T follicular helper cell (primary cell): ENCODE results near the gene NAA25.
"Not testable (repeated sequence)": the region's sequence is repeated elsewhere in the genome, so short reads cannot be mapped to it uniquely, and the experiment has no call there.

Experiments used
- DNase-seq: peaks from one replicate; pipeline ENCODE4 v3.0.0-alpha.2; 2020; ENCODE audit warnings: low read depth

The NAA25 gene

DNA sequence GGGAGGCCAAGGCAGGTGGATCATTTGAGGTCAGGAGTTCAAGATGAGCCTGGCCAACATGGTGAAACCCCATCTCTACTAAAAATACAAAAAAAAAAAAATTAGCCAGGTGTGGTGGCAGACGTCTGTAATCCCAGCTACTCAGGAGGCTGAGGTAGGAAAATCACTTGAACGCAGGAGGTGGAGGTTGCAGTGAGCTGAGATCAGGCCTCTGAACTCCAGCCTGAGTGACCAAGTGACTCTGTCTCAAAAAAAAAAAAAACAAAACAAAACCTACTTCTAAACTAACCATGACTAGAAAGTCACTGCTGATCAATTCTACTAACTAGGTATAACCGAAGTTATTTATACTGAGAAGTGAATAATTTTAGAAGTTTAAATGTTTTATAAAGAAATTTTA is 99.0 kb downstream of the NAA25 start:
- not testable (repeated sequence) for DNase-seq

DNA sequence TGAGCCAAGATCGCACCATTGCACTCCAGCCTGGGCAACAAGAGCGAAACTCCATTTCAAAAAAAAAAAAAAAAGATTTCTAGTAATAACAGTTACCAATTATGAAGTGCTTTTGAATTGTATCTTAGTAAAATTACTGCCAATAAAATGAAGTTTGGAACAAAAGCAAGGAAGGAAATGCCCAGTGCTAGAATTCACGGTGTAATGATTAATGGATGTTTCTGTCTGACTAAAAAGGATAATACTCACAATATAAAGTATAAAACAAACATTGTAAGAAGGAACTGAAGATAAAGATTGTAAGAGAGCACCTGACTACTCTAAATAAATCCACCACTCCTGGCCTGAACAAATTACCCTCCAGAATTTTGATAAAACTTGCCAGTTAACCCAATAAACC is 99.7 kb downstream of the NAA25 start:
- no peak for DNase-seq

DNA sequence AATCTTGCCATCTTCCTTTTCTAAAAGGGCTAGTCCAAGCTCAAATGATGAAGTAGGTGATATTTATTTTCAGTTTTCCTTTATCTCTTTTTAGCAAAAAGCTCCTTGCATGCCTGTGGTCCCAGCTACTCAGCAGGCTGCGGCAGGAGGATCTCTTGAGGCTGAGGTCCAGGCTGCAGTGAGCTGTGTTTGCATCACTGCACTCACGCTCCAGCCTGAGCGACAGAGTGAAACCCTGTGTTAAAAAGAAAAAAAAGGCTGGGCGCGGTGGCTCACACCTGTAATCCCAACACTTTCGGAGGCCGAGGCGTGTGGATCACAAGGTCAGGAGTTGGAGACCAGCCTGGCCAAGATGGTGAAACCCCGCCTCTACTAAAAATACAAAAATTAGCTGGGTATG is 100.6 kb downstream of the NAA25 start:
- DNase-seq: no peak

DNA sequence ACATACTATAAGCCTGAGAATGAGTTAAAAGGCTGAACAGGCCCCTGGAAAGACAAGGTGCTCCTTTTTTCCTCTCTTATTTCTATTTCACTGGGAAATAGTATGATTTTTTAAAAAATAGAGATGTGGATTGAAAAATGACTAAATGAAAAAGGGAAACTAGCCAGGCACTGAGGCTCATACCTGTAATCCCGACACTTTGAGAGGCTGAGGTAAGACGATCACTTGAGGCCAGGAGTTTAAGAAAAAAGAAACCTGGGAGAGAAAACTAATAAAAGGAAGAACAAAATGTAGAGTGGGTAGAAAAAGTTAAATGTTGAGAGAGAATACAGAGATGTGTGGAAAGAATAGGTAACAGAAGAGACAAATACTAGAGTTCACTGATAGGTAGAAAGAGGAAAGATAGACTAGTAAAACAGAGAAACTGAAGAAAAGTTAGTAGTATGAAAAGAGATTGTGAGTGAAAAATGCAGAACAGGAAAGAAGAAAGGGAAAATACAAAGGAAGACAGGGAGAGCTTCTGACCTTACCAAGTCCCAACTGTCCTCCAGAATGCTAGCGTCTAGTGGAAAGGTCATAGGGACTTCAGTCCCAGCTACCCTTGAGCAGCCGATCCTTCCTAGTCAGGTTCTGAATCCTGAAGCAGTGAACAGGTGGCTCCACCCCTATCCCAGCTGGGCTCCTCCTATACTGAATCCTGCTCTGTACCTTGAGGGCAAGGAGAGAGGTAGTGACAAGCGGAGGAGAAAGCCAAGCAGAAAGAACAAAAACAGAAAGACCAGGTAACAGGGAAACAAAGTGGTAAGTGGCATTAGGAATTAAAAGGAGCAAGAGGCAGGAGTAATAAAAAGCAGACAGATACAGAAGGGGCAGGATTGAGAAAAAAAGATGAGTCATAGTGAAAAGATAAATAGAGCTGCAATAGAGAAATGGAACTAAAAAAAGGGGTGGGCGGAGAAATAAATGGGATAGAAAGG is 102.9 kb downstream of the NAA25 start:
- DNase-seq: no peak

DNA sequence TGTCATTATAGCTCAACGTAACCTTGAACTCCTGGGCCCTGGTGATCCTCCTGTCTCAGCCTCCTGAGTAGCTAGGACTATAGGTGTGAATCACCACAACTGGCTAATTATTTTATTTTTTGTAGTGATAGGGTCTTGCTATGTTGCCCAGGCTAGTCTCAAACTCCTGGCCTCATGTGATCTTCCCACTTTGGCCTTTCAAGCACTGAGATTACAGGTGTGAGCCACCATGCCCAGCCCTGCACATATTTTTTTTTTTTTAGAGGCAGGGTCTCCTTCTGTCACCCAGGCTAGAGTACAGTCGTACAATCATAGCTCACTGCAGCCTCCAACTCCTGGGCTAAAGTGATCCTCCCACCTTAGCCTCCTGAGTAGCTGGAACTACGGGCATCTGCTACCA is 104.5 kb downstream of the NAA25 start:
- no peak for DNase-seq

GRCh38 chr12:112001576-112001975 is 107.0 kb downstream of the NAA25 start:
- DNase-seq: no peak

DNA sequence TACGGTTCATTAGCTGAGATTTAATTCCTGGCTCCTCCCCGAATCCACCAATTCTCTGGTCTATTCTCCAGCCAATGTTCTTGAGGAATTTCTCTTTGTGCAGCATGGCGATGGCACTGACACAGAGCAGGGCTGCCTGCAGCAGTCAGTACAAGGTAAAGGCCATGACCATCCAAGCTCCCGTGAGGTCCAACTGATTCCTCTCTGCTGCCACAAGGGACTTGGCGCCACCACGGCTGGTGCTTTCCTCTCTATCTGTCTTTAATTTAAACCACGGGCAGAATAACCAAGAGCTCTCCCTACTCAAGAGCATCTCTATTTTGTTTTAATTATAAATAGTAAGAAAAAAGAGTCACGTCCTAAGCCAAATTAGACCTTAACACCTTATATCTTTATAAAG is 107.8 kb downstream of the NAA25 start:
- no peak for DNase-seq

DNA sequence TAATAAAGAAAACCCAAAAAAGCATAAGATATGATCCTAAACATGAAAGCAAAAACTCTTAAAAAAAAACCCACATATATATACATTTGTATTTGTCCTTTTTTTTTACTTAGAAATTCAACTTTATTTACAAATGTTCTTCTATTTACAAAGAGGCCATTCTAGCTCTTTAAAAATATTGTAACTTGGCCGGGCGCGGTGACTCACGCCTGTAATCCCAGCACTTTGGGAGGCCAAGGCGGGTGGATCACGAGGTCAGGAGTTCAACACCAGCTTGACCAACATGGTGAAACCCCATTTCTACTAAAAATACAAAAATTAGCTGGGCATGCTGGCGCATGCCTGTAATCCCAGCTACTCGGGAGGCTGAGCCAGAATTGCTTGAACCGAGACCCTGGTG is 109.5 kb downstream of the NAA25 start:
- not testable (repeated sequence) for DNase-seq

- DNase-seq: no peak
Measured at GRCh38 chr12:111998015-111998414, 110.6 kb downstream of the NAA25 start.

GRCh38 chr12:111997300-111997699 is 111.3 kb downstream of the NAA25 start:
- DNase-seq: no peak

GRCh38 chr12:111995782-111996480 is 112.7 kb downstream of the NAA25 start:
- DNase-seq: no peak

DNA sequence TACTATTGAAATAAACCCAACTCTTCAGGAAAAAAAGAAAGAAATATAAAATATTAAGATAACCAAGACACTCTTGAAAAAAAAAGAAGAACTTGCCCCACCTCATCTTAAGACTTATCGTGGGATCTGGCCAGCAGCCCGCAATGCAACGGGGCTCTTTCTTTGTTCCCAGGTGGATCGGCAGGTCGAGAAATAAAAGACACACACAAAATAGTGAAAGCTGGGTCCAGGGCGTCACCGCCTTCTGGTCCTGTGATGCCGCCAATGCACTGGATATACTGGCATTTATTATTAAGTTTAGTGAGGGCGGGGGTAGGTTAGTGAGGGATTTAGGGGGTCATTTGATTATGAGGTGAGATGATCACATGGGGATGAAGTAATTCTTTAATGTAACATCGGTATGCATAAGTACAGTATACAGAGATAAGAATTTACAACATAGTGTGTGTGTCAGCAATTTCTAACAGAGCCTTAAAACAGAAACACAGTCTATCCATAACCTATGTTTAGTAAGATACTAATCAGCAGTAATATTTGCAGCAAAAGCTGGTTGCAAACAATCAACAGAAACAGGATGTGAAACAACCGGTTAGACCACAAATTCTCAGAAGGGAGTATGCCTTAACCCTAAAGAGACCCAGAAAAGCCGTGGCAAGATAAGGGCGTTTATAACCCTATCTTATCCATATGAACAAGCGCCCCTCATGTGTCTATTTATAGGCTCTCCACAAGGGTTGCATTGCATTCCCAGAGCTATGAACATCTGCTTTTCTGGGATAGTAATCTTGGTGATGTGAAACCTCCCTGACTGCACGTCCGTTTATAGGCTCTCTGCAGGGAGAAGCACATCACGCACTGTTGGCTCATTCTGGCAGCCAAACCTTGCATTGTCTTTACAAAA is 114.1 kb downstream of the NAA25 start:
- DNase-seq: not testable (repeated sequence)

DNA sequence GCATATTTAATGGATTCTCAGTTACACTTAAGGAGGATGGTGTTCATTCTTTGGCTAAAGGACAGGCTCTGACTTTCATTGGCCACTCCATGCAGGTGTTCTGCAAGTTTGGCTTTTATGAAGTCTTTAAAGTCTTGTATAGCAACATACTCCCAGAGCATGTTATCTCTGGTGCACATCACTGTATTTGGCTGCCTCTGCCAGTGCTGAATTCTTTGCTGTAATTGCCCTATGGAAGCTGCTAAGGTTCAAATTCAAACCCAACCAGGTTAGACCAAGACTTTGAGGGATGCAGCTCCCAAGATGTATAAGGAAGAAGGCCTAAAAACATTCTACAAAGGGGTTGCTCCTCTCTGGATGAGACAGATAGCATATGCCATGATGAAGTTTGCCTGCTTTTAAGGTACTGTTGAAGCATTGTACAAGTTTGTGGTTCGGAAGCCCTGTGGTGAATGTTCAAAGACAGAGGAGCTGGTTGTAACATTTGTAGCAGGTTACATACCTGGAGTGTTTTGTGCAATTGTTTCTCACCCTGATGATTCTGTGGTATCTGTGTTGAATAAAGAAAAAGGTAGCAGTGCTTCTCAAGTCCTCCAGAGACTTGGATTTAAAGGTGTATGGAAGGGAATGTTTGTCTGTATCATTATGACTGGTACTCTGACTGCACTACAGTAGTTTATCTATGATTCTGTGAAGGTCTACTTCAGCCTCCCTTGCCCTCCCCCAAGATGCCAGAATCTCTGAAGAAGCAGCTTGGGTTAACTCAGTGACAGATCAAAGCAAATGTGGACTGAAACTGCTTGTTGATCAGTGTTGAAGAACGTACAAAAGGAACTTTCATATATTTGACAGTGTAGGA is 115.1 kb downstream of the NAA25 start:
- peak; percentile 17 for DNase-seq

DNA sequence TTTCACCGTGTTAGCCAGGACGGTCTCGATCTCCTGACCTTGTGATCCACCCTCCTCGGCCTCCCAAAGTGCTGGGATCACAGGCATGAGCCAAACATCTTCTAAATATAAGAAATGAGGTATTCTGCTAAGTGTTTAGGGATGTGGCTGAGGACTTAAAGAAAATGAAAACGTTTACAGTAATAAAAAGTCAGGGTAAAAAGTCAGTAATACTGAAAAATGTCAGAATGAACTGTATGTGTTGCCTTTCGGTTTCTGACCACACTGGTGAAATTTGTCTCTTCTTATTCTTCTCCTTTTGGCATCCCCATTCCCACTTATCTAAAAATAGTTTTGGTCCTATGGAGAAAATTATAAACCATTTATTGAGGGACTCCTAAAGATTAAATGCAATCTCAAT is 116.1 kb downstream of the NAA25 start:
- DNase-seq: no peak

DNA sequence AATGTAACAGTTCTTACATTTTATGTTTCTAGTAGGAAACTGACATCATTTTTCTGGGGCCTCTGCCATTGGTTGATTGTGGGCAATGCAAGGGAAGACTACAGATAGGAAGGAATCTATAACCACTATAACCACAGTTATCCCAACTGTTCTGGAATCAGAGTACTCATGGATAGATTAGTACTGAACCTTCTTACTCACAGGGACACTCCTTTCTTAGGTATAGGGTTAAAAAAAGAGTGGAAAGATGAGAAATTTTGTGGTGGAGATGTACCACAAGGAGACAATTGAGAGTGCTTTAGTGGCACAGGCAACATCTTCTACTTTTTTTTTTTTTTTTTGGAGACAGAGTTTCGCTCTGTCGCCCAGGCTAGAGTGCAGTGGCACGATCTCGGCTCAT is 116.6 kb downstream of the NAA25 start:
- no peak for DNase-seq

- no peak for DNase-seq
Measured at GRCh38 chr12:111991535-111991934, 117.0 kb downstream of the NAA25 start.

- no peak for DNase-seq
Measured at GRCh38 chr12:111984820-111985219, 123.8 kb downstream of the NAA25 start.

DNA sequence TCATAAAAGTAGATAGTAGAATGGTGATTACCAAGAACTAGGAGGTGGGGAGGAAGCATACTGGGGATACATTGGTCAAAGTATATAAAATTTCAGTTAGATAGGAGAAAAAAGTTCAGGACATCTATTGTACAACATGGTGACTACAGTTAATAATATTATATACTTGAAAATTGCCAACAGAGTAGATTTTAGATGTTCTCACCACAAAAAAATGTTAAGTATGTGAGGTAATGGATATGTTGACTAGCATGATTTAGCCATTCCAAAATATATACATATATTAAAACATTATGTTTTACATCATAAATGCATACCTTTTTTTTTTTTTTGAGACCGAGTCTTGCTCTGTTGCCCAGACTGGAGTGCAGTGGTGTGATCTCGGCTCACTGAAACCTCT is 126.6 kb downstream of the NAA25 start:
- no peak for DNase-seq

DNA sequence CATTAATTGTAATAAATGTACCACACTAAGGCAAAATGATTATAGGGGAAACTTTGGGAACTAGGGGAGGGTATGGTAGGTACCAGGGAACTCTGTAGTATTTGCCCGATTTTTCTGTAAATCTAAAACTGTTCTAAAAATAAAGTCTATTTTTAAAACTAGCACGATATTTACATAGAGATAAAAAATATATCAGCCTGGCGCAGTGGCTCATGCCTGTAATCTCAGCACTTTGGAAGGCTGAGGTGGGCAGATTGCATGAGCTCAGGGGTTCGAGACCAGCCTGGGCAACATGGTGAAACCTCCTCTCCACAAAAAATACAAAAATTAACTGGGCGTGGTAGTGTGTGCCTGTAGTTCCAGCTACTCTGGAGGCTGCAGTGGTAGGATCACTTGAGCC is 128.0 kb downstream of the NAA25 start:
- DNase-seq: no peak

GRCh38 chr12:111978545-111978944 is 130.0 kb downstream of the NAA25 start:
- DNase-seq: no peak

DNA sequence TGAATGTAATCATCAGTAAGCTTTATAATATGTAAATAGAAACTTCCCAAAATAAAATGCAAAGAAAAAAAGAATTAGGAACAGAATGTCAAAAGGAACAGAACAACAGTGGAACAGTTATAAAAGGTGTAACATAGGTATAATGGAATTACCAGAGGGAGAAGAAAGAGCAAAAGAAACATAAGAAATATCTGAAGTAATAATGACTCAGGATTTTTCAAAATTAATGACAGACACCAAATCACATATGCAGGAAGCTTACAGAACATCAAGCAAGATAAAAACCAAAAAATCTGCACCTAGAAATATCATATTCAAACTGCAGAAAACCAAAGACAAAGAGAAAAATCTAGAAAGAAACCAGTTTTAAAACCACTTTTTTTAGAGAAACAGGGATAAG is 131.7 kb downstream of the NAA25 start:
- DNase-seq: no peak
